NCI-H146 treated with DMSO at 0.1 percent for 48 hours (cell line): ENCODE measurements around the gene TARBP2.
"Not testable (repeated sequence)": the region's sequence is repeated elsewhere in the genome, so short reads cannot be mapped to it uniquely, and the experiment has no call there.

Experiments used
- DNase-seq: peaks from one replicate; lab custom pipeline; 2025; ENCODE audit not compliant: unreplicated experiment; lab: John Stamatoyannopoulos, UW

TARBP2 gene

GRCh38 chr12:53474819-53475218, 26.3 kb upstream of the TARBP2 start:
- no peak for DNase-seq

DNA sequence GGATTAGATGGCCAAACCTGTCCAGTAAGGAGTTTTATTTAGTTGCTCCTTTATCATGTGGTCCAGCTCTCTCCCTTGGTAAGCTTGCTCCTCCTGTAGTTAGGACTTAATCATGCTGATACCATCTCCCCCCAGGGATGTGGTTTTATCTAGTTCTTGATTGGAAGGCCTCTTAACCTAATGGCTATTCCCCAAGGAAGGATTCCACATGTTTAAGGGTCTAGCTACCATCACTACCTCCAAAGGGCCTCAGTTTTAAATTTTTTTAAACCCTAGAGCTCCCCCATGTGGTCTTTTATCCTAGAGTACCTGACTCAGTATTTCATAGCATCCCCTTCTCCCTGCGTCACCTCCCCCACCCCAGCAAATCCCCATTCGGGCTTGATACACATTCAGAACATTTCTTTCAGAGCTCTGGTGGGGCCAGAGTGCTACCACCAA, 24.3 kb upstream of the TARBP2 start:
- no peak for DNase-seq

DNA sequence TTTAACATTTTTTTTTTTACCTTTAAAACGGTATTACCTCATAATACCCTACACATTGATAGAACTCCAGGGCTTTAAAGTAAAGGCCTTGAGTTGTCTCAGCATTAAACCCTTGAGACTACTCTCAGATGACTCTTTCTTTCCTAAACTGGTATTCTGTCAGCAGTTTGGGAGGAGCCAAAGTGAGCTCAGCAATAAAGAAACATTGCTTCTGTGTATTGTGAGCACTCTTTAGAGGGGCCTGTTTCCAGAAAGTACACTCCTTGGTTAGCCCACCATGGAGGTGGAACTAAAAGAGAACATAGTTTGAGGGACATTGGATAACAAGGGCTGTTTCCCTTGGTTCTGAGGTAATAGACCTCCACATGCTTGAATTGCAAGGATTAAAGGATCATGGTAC, 22.2 kb upstream of the TARBP2 start:
- DNase-seq: no peak

GRCh38 chr12:53479331-53479730, 21.8 kb upstream of the TARBP2 start:
- no peak for DNase-seq

DNA sequence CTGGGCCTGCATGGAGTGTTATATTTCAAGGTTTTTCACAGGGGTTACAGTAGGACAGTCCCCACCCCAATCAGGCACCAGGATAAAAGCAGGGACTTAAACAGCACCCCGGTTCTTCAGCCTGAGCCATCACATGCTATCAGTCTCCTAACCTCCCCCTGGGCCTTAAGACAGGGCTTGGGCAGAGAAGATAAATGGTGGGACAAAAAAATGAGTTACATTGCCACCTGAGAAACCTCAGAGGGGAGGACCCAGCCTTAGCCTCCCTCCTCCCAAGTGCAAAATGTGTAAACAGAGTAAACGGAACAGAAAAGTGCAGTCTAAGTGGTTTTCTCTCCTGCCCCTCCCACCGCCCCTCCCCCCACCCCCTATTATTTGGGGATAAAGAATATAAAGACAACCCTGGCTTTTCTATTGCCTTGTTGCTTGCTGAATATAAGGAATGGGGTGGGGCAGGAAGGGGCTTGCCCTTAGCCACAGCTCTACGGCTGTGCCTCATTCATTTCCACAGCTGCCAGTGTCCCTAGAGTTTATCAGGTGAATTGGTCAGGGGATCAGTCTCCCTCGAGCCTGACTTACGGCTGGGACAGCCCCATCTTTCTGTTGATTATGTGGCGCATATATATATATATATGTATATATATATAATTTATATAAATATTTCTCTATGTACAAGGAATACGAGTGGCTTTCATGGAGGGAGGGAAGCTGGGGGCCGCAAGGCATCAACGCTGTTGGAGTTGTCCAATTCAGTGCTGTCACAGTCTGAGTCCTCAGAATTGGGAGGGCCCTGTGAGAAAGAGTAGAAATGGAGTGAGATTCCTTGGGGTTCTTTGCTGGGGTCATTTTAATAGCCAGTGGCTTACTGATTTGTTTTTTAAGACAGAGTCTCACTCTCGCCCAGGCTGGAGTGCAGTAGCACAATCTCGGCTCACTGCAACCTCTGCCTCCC, 20.3 kb upstream of the TARBP2 start:
- DNase-seq: no peak

DNA sequence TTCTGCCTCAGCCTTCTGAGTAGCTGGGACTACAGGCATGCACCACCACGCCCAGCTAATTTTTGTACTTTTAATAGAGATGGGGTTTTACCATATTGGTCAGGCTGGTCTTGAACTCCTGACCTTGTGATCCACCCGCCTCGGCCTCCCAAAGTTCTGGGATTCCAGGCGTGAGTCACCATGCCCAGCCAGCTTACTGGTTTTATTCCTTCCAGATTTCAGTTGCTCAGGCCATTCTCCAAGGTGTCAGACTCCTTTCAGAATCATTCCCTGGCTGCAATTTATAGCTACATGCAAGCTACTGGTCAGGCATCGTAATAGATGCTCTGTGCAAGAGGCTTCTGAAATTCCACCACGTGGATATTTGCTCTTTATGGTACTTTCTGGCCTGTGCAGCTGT, 19.6 kb upstream of the TARBP2 start:
- DNase-seq: not testable (repeated sequence)

GRCh38 chr12:53481939-53482586, 19.0 kb upstream of the TARBP2 start:
- no peak for DNase-seq

- DNase-seq: no peak
These were observed 18.4 kb upstream of the TARBP2 start for GRCh38 chr12:53482626-53483168.

- DNase-seq: no peak
These were observed 17.7 kb upstream of the TARBP2 start for GRCh38 chr12:53483225-53483978.

DNA sequence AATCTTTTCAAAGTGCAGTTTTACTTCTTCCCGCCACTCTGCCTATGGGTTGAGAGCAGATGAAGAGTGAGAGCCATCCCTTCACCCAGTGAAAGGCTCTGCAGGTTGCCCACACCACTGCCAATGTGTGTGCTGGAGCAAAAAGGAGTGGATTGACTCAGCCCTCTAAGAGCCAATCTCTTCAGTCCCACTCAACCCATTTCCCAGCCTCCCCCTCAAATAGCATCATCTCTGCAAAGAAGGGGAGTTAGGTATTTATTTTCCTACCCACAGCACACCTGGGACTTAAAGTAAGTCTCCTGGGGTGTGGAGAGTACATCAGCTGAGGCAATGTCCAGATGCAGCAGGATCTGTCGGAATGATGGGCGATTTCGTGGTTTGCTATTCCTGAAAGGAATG, 17.1 kb upstream of the TARBP2 start:
- DNase-seq: no peak

DNA sequence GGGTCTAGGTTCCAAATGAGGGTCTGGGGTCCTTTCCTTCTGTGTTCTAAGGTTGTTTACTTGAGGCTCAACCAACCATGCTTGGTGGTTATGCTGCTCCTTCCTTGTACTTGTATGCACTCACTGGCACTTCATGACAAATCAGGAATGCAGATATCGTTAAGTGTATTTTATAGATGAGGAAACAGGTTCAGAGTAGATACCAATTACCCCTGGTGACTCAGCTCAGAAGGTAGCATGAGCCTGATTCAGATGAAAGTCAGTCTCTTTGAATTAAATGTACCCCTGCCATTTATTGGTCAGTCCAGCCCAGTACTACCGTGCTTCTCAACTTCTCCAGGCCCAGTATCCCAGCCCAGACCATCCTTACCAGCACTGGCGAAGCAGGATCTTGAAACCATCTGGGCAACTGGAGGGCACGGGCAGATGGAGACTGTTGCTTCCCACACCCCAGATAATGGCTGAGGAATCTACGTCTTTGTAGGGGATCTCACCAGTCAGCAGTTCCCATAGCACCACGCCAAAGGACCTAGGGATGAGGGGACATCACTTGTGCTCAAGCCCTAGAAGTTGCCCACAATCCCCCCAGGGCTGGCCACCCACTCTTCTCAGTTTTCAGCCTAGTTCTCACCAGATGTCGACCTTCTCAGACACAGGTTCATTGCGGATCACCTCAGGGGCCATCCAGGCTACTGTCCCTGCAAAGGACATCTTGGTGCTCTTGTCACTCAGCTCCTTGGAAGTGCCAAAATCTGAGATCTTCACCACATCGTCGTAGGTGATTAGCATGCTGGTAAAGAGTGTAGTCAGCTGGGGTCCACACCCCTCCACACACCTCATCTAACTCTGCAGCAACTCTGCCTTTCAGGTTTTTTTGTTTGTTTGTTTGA, 16.2 kb upstream of the TARBP2 start:
- DNase-seq: no peak

DNA sequence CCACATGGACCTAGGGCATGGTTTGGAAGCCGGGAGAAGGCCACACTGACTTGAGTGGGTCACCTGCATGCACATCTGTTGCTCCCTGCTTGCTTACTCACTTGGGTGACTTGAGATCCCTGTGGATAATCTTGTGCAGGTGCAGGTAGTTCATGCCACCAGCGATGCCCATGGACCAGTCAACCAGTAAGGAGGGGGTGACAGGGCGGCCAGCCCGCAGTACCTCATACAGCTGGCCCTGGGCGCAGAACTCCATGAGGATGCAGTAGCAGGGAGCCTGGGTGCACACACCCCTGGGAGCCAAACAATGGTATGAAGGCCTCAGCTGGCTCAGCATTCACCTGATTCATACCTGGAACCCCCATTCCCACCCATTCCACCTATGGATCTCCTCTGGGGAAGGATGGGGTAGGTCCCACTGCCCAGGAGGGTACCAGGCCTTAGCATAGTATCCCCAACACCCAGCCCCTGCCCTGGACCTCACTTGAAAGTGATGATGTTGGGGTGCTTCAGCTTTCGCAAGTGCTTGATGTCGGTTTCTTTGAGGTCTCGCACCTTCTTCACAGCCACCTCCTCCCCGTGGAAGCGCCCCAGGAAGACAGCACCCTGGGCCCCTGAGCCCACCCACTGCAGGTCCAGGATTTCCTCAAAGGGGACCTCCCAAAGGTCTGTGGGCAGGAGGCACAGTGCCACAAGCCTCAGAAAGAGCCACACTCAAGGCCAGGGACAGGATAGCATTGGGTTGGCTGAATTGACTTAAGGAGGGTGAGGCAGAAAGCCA, 14.9 kb upstream of the TARBP2 start:
- DNase-seq: no peak

GRCh38 chr12:53486736-53487487, 14.2 kb upstream of the TARBP2 start:
- DNase-seq: no peak

GRCh38 chr12:53489242-53489864, 11.7 kb upstream of the TARBP2 start:
- no peak for DNase-seq

GRCh38 chr12:53492188-53492587, 8.9 kb upstream of the TARBP2 start:
- no peak for DNase-seq

- peak; percentile 85 for DNase-seq
These were observed 8.1 kb upstream of the TARBP2 start for GRCh38 chr12:53492830-53493609.

DNA sequence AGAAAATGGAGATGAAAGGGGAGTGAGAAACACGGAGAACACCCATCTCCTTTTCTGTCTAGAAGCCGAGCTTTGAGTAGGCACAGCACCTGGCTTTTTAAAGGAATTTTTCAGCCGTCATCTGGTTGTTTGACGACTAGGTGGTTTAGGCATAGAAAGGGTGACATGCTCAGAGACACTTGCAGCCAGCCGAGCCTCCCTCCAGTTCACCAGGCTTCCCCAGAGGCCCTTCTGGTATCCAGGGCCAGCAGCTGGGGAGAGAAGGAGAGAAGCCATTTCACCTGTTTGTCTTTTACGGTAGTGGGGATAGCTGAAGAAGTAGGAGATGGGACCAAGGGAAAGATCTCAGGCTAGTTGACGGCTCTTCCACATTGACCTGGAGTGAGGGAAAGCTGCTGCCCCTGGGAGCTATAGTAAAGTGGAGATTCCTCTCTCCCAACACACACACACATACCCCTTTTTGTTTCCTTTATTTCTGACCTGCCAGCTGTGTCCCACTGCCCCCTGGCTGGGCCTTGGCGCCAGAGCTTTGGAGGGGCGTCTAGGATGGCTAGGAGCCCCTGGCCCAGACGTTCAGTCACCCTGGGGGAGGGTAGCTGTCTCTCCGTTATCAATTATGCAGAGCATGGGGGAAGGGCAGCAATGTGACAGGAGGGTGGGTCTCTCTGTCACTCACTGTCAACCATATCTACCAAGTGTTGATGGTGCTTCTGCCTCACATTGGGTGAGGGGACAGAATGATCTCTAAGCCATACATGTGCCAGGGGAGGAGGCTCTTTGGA, 7.3 kb upstream of the TARBP2 start:
- no peak for DNase-seq
